ENCODE data around the gene CYP46A1.

DNA sequence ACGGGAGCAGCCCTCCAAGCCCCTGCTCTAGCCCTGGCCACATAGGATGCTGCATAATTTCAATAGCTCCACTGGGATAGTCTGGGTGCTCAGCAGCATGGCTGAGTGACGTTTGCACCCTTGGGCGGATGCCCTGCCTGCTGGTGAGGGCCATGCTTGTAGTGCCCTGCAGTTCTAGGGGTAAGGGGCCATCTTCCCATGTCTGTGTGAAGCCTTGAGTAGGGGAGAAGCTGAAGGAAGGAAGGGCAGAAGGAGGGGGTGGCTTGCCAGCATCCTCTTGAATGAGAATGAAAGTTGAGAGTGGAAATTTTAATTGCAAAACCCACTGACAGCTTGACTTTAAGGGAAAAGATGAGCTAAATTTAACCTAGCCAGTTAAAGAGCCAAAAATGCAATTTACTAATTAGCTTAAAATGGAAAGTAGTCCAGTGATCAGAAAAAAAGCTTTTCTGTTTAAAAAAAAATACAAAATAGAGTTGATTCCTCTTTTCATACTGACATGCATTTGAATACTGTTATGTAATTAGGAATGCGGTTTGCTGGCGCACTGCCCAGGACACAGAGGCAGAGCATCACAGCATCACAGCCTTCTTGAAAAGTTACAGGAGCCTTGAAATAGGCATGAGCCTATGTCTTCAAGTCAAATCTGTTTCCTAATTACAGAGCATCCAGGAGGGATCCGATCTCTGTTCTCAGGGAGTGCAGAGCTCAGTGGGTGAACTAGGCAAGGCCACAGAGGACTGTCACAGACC lies 90.6 kb downstream of the CYP46A1 start:
- TF ChIP-seq EZH2 (IDR thresholded peaks at IDR 0.05; ENCODE audit: borderline replicate concordance, low read length) (no peak), CTCF (IDR thresholded peaks at IDR 0.05; ENCODE audit: low read length) (no peak)
